ENCODE results near the gene BUD13.

The BUD13 gene

GRCh38 chr11:116712428-116712827, 60.4 kb downstream of the BUD13 start:
- no peak for DNase-seq

GRCh38 chr11:116710762-116711161, 62.0 kb downstream of the BUD13 start:
- DNase-seq = no peak

DNA sequence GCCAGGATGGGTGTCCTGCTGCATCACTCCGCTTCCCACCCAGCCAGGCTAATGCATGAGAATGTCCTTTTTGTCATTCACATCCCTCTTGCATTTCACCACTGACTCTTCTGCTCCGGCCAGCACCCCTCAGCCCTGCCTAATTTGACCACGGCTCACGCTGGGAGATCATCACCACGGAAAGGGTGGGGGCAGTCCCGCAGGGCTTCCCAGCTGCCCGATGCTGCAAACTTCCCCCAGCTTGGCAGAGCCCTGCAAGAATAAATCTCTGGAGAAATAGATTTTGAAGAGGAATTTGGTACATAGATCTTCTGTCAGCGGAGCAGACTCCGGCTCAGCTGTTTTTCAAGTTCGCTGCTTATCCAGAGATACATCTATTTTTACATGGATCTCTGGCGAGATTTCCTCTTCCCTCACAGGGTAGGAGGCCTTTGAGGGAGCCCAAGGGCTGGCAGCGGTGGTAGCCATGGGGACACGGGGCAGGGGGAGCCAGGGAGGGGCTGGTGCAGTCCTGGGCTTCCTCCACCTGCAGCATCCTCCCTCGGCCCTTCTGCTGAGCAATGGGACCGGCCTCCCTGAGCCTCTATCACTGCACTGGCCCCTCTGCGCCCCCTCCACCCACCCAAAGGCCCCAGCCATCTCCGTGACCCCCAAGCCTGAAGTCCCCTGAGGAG, 62.6 kb downstream of the BUD13 start:
- DNase-seq = no peak

DNA sequence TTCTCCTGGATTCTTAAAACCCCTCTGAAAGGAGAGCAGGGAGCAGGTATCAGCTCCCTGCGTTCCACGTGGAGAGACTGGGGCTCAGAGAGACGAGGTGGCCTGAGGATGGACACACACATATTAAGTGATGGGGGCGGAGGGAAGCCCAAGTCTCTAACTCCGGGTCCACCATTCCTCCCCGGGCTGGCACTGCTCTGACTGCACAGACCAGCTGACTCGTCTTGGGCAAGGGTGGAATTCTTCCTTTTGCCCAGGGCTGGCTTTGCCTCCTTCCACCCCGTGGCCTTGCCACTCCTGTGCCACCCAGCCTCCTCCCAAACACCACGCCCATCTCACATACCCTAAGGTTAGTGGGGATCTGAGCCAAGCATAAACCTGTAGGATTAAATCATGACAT, 65.0 kb downstream of the BUD13 start:
- no peak for DNase-seq

GRCh38 chr11:116707161-116707629, 65.6 kb downstream of the BUD13 start:
- DNase-seq = no peak

GRCh38 chr11:116703421-116703820, 69.4 kb downstream of the BUD13 start:
- no peak for DNase-seq

- no peak for DNase-seq
These were observed 69.9 kb downstream of the BUD13 start for GRCh38 chr11:116702772-116703385.

- DNase-seq = no peak
These were observed 70.9 kb downstream of the BUD13 start for GRCh38 chr11:116701876-116702275.

DNA sequence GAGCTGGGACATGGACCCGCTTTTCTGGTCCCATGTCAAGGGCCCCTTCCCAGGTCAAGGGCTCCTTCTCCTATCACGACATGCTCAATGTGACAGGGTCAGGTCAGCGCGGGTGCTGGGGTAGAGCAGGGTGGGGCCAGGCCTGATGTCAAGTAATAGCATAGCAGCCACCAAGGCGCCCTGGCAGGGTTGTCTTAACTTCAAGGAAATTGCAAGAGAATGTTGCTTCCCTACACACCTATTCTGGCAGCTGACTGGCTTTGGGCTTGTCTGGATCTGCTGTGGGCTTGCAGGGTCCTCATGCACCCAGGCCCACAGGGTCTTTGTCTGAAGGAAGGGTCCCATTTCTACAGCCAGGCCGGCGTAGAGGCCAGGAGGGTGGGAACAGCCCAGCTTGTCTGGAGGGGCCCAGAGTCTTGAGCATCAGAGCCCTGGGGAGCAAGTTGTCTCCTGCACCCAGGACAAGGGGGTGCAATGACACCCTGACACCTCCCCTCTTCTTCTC, 71.4 kb downstream of the BUD13 start:
- DNase-seq = no peak

DNA sequence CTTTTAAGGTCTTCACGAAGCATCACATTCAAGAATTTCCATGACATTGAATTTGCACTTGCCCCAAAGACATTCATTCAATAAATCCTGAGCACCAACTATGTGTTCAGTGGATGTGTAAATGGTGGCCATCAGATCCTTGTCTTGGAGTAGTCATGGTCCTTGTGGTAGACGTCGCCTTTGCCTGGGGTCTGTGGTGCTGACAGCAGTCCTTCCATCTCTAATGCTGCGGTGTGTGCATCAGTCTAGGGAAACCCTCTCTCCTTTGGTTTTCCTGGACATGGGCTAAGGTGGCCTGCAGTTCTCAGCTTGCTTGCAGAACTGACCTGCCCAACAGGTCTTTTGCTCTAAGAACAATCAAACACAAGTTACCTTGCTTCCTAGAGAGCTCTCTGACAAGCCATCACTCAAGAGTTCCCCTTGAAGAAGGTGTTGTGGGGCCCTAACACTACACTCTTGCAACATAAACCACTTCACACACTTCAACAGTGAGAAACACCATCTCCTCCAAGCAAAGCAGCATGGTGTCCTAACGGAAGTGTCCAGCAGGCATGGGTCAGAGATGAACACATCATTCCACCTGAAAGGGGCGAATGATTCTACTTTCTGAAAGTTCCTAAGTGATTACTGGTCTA, 72.1 kb downstream of the BUD13 start:
- DNase-seq = no peak

Measured in stimulated activated naive CD4-positive, alpha-beta T cell treated with Interleukin-2 at 50 U/mL for 16 hours (primary cell).